Stimulated activated CD8-positive, alpha-beta memory T cell treated with anti-CD3 and anti-CD28 coated beads, Interleukin-4, amount 100 ng/mL, for 48 hours (primary cell): ENCODE data around the gene ST6GALNAC3.

Experiments used
- DNase-seq: peaks from one replicate; pipeline ENCODE4 v3.0.0-alpha.2; 2020

Gene ST6GALNAC3

DNA sequence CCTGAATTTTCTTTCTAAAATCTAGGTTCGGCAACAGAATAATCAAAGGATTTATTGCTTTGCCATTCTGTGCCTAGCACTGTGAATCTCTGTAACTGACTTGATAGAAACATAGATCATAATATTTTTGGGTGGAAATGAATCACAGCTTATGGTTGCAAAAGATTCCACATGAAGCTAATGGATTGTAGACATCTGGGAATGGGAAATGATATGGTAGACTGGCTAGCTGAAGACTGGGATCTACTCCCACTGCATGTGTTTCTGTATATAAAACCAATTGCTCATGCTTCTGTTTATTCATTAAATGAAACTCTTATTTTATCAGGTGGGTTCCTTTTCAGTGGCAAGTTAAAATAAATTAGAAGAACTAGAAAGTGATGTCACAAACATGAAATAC, 395.6 kb downstream of the ST6GALNAC3 start:
- DNase-seq = no peak

DNA sequence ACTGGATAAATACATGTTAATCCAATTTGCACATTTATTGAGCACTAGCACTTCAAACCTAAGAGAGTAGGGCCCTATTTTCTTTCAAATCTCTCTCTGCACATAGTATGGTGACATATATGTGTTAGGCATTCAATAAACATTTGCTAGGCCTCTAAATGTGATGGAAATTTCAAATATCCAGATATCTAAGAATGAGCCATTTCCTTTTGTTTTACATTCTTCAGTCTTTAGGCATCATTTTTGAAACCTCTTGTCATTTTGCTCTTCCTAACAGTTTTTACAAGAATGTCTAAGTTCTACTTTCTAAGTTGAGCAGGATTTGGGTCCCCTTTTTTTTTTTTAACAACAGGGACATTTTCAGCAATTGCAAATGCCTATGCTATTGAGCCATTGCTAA, 397.0 kb downstream of the ST6GALNAC3 start:
- DNase-seq = no peak

DNA sequence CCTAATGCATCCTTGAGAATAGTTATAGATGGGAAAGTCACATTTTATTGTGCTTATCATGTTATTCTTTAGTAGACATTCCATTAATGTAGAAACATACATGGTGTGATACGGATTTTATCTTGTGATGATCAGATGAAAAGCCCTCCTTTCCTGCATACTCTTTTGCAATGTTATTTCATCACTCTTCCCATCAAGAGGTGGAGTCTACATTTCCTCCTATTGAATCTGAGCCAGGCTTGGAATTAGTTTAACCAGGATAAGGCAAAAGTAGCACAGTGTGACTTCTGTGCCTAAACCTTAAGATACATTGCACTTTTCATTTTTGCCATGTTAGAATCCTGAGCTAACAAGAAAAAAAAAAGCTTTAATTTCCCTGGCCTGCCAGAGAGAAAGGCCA, 399.0 kb downstream of the ST6GALNAC3 start:
- DNase-seq = no peak

DNA sequence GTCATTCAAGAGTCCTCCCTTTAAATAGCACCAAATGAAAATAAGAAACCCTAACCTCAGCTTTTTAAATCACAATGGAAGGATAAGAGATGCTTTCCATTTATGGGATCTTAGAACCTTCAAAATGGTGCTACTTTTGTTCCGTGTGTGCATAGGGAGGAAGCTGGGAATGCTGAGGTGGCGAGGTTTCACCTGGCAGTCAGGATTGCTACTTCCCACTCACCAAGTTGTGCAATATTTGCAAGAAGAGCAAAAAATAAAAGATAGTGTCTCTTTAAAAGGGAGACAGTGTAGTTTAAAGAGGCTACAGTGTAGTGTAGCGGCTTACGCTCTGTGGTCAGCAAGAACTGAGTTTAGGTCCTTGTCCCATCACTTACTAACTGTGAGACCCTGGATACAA, 400.4 kb downstream of the ST6GALNAC3 start:
- no peak for DNase-seq

DNA sequence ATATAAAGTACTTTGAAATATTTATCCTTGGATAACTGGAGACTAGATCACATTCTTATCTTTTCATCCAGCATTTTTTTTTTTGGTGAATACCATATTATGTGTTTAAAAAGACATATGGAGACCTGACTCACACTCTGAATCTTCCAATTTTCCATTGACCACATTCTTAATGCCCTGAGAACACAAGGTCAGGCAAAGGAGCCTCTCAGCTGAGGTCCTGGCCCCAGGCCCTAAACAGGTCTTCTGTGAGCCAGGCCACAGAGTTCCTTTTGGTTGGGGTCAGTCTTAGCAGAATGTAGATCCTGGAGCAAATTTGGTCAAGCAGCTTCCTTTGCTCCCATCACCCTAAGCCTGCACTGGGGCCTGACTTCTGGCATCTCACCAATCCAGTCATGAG, 402.6 kb downstream of the ST6GALNAC3 start:
- DNase-seq = no peak

DNA sequence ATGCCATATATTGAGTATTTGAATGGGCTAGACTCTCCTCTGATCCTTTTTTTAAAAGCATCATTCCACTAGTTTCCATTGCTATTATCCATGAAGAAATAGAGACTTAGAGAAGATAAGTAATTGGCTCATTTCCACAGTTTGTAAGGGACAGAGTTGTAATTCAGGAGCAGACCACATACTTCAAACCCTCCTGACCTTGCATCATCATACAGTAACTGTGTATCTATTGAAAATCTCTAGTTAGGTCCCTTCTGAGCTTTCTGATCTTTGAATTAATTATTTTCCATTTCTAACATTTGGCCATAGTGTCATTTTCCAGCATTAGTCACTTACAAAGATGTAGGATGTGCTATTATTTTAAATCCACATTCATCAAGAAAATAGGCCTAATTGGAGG, 406.3 kb downstream of the ST6GALNAC3 start:
- DNase-seq = no peak

DNA sequence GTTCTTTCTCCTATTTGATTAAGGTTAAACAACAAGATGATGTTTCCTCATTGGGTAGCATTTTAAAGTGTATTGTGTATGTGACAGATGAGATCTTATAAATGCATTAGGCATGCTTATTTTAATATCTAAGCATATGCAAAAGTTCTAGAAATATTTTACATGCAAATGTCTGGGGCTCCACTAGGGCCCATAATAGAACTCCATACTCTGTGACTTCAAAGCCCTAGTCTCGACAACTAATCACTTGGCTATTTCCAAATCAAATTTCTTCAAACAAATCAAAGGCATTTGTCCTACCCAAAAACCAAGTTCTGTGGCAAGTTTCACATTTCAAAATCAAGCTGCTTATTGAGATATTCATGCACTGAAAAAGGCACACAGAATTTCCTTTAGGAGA, 407.1 kb downstream of the ST6GALNAC3 start:
- DNase-seq = no peak

DNA sequence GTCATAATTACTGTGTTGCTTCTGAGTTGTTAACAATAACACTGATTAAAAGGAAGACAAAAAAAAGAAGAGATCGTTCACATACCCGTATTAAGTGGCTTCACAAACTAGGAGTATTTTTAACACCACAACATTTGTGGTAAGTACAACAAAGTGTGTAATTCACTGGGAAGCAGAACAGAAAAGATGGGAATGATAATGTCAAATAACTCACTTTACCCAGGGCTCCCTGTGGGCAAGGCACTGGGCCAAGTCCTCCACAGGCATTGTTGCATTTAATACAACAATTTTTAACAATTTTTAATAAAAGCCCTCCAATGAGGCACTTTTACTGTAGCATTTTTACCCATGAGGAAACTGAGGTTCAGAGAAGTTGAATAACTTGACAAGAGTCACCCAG, 407.7 kb downstream of the ST6GALNAC3 start:
- DNase-seq = no peak

DNA sequence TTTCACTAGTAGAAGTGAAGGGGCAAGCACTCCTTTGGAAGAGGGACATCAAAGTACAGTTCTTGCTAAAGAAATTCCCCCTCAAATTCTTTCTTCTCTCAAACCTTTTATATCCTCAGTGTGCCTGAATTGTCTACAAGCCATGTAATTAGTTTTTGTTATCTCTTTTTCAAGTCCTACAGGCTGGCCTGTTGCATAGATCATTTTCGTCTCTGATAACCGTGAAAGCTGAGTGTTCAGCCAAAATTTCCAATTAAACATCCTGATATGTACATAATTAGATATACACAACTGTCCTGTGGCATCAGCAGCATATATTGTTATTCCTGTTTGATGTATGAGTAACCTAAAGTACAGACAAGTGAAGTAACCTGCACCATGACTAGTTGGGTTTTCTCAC, 417.2 kb downstream of the ST6GALNAC3 start:
- no peak for DNase-seq

DNA sequence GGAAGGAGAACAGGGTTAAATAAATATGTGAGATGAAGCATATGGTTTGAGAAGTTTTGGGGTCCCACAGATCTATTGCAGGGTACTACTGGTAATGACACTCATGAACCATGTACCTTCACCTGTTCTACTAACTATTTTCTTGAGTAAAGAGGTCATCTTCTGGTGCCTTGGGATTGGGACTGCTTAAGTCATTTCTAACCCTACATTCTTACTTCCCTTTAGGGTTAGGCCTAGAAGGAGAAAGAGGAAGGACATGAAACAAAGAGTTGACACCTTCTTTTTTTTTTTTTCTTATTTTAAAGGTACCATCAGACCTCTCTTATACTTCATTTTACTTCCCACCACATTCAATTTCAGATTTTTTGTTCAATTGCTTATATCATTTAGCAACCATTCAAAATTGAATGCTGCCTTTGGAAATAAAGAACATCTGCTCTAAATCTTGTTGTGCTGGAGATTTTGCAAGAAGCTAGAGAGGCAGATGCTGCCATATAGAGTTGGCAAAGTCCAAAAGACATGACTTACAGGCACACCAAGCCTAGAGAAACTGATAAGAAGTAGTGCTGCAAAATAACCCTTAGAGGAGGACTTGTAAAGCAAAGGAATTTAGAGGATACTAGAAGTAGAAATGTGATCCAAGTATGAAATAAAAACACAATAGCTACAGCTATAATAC, 418.3 kb downstream of the ST6GALNAC3 start:
- no peak for DNase-seq

DNA sequence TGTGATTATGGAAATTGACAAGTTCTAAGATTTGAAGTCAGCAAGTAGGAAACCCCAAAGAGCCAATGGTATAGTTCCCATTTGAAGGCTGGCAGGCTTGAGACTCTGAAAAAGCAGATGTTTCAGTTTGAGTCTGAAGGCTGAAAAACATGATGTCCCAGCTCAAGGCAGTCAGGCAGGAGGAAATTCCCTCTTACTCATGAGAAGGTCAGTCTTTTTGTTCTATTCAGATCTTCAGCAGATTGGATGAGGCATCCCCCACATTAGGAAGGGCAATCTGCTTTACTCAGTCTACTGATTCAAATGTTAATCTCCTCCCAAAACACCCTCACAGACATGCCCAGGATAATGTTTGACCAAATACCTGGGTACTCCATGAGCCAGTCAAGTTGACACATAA, 420.3 kb downstream of the ST6GALNAC3 start:
- DNase-seq = no peak

DNA sequence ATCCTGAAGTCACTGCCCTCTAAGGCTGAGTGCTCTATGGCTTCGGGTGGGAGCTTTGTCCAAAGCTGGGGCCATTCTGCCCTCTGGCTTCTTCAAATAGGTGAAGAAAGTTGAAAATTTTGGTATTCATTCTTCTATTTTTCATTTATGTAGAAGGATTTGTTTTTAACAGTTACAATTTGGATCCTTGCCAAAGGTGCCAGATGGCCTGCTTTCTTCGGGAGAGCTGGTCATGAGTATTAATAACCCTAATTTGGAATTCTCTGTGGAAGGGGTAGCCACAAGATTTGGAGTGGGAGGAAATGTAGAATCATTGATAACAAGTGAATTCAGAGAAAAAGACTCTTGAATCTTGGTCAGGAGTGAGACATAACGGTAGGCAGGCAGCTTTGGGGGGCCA, 422.3 kb downstream of the ST6GALNAC3 start:
- DNase-seq = no peak

DNA sequence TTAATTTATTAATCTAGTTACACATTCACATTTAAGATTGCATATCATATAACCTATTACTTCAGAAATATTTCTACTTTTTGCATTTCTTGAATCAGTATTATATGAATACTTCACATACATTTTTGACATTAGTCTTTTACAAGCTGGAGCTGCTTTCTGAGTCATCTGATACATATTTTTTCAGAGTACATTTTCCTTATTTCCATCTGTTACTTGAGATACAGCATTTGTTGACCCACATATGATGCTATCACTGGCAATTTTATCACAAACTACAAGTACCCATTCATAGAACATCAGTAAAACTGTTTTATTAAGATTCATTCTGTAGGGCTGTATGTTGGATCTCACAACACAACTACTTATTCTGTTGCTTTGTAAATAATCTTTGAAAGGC, 425.6 kb downstream of the ST6GALNAC3 start:
- no peak for DNase-seq

DNA sequence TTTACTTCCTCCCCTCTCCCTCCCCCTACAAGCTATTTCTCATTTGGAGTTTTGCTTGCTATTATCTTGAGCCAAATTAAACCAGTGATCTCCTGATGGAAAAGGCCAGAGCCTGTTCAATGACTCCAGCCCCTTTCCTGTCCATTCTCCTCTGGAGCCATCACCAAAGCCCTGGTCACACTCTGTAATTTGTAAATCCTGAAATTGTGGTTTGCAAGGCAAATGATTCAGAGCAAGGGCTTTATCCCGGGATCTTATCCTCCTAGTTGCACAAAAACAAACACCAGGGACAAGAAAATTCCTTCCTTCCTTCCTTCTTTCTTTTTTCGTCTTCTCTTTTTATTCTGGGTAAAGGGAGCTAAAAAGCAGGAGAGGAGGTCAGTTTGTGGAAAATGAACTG, 426.6 kb downstream of the ST6GALNAC3 start:
- no peak for DNase-seq

DNA sequence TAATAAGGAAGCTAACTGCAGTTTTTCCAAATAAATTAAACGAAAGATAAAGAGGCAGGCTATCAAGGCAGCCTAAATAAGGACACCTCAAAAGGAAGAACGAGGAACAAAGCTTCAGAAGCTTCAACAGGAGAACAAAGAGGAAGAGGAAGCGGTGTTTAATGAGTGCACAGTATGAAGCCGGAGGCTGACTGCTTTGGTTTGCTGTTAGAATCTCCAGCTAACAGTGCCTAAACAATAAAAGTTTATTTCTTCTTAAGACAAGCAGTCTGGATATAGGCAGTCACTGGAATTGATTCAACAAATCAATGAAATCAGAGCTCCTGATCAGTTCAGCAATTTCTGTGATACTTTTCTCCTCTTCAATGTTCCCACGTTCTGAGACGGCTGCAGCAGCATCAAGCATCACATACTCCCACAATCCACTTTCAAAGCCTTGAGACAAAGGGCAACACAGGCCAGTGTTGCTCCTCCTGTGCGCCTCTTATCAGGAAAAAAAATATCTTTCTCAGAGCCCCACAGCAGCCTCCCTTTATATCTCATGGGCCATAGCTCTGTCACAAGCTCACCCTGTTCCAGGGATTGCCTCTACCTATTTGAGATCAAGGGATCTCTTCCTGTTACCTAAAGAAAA, 427.2 kb downstream of the ST6GALNAC3 start:
- DNase-seq = no peak

DNA sequence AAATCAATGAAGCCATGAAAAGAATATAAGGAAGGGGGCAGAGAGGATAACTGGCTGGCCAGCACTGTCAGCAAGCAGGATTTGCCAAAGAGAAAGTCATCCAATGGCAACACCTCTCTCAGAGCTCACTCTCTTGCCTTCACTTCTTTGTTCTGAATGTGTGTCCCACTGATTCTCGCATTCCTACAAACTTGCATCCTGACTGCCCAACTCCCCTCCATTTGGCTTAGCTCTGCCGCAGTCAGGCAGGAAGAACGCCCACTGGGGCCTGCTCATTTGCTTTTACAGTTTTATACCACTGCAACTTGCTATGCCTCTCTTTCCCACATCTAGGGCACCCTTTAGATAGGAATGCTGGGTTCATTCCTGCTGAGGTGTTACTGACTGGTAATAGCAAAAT, 428.6 kb downstream of the ST6GALNAC3 start:
- no peak for DNase-seq

DNA sequence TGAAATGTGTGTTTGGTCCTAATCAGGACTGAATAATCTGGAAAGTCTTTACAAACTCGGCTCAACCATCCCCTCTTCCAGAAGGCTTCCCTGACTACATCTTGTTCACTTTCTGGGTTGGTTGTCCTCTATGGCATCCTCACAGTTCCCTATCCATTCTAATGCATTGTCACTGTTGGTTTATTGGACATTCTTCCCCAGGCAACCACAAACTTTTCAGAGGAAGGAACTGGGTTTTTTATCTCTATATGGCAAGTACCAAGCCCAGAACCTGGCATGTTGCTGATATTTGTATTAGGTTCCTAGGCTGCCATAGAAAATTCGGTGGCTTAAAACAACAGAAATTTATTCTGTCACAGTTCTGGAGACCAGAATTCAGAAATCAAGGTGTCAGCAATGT, 429.2 kb downstream of the ST6GALNAC3 start:
- DNase-seq = no peak

DNA sequence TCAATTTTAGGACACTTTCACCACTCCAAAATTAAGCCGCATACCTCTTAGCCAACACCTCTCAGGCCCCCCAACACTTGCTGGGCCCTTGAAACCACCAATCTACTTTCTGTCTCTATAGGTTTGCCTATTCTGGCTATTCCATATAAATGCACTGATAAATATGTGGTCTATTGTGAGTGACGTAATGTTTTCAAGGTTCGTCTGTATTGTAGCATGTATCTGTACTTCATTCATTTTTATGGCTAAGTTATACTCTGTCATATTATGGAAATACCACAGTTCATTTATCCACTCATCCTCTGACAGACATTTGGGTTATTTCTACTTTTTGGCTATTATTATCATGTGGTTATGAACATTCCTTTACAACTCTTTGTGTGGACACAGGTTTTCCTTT, 432.8 kb downstream of the ST6GALNAC3 start:
- no peak for DNase-seq

DNA sequence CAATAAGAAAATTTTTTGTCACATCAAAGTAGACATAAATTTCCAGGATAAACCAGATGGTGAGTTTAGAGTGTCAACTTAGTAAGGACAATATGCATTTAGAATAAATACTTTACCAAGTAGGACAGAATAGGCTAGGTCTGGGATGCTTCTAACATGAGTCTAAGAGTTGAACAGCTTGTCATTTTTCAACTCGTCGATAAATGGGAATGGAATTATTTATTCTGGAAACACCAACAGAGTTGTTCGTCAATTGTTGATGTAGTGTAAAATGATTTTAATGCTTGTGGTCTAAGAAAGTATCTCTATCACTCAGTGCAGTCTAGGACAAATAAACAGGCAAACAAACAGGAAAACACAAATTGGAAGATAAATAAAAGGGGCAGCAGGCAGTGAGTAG, 434.3 kb downstream of the ST6GALNAC3 start:
- no peak for DNase-seq

DNA sequence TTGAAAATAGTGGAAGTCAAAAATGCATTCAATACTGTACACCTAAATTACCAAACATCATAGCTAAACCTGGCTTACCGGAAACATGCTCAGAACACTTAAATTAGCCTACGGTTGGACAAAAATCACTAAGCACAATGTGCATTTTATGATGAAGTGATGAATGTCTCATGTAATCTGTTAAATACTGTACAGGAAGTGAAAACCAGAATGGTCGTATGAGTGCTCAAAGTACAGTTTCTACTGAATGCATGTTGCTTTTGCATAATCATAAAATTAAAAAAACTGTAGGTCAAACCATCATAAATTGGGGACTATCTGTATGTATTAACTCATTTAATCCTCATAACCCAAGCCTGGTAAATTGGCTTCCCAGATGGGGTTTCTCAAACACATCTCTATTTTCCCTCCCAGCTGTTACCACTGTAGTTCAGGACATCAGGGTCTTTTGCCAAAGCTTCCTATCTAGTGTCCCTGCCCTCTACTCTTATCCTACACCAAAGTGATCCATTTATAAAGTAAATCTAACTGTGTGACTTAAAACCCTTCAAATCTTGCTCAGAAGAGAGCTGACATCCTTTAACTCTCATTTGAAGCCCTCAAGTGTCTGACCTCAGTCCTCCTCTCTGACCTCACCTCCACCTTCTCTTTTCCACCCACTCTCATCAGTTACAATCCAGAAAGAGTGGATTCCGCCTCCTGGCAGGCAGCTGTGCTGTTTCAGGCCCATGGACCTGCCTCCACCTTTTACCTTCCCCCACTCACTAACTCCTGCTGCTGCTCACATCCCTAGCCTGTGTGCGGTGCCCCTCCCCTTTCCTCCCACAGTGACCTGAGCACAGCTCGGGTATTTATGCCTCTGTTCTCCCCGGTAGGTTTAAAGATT, 436.4 kb downstream of the ST6GALNAC3 start:
- no peak for DNase-seq

DNA sequence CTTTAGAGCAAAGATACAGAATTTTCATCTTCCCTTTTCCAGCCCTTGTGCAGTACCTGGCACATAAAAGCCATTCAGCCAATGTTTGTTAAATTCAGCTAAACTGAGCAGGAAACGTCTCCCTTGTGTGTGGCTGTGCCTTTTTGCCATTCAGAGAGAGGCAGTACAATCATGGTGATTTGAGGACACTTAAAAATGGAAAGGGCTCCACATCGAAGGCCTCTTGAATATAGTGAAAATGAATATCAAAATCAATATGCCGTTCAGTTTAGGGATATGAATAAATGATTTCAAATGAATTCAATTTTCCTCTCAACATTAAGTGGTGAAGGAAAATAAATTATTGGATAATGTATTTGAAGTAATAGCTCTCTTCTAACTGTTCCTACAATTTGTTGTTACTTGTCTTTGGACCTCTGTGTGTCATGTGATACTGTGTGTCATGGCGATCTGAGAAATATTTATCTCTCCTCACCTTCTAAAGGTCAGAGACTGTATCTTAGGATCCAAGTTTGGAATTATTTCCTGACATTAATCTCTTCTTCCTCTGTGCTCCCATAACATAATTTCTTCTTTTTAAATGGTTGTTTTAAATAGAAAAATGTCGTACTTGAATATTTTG, 437.1 kb downstream of the ST6GALNAC3 start:
- no peak for DNase-seq

DNA sequence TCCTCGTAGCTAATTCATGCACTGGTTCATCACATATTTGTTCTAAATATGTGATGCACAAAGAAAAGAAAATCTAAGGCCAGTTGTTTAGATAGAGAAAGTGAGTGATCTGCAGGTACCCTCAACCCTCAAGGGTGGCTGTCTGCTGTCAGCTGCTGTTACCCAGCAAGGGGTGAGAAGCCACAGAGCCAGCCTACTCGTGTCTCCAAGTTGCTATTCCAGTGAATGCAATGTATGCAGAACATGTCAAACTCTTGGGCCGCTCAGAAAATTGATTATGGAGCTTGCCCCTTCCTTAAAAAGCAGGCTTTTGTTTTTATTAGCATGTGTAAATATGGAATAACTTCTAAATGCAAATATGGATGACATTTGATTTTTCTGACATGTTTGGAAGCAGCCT, 456.4 kb downstream of the ST6GALNAC3 start:
- DNase-seq = no peak

DNA sequence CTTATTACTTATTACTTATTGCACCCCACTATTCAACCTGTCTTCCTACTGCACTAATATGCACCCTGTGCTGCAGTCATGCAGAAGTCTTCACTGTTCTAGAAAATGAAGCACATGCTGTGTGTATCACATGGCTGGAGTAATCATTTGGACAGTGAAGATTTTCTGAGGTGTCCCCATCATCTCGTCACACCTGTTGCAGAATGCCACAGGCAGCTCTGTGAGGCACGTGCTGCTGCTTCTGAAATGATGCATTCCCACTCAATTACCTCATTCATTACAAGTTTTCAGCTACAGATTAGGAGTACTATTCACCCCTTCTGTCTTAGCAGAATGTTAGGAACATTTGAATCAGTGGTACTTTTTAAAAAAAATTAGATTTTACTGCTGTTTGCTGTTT, 467.1 kb downstream of the ST6GALNAC3 start:
- DNase-seq = no peak

DNA sequence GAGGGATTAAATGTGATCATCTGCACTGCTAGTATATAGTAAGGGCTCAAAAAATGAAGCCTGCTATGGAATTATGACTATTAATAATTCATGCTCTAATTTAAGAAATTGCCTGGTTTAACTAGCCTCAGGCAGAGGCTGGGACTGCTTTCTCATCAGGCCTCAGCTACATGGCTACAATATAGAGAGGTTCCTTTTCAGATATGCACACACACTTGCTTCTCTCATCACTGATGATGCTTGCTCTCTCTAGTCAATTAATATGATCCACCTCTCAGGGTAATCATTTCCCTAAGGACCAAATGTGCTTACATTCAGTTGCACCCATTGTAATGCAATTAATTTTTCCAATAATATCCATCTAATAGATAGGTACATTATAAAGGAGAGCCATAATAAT, 467.8 kb downstream of the ST6GALNAC3 start:
- DNase-seq = no peak
